Neuronal stem cell (in vitro differentiated cells): Measurements from ENCODE around the gene SPATA16.

Experiments
- DNase-seq: peaks from one replicate; pipeline ENCODE4 v3.0.0-alpha.2; 2013; ENCODE audit warnings: low spot score
- H2AFZ ChIP-seq: one replicate; pipeline ENCODE4 v1.6.1; 2013; ENCODE audit warnings: mild to moderate bottlenecking, low read length, inconsistent platforms
- H2AK5ac ChIP-seq: 2 replicates; pipeline ENCODE4 v1.6.1; 2013; ENCODE audit warnings: low read depth, mild to moderate bottlenecking, inconsistent platforms, low read length, moderate library complexity, mixed read lengths
- H2BK120ac ChIP-seq: 2 replicates; pipeline ENCODE4 v1.6.1; 2013; ENCODE audit warnings: low read depth, mild to moderate bottlenecking, inconsistent platforms, low read length, moderate library complexity, mixed read lengths
- H2BK12ac ChIP-seq: one replicate; pipeline ENCODE4 v1.6.1; 2013; ENCODE audit warnings: low read length, inconsistent platforms
- H2BK15ac ChIP-seq: 2 replicates; pipeline ENCODE4 v1.6.1; 2013; ENCODE audit warnings: mild to moderate bottlenecking, low read length, inconsistent platforms, mixed read lengths
- H2BK5ac ChIP-seq: one replicate; pipeline ENCODE4 v1.6.1; 2013; ENCODE audit warnings: inconsistent platforms, mild to moderate bottlenecking, low read length, moderate library complexity
- H3K14ac ChIP-seq: one replicate; pipeline ENCODE4 v1.6.1; 2013; ENCODE audit warnings: low read length, inconsistent platforms
- H3K18ac ChIP-seq: 2 replicates; pipeline ENCODE4 v1.6.1; 2013; ENCODE audit warnings: low read length, inconsistent platforms
- H3K23ac ChIP-seq: 2 replicates; pipeline ENCODE4 v1.6.1; 2013; ENCODE audit warnings: low read depth, mild to moderate bottlenecking, mixed read lengths, low read length, inconsistent platforms; ENCODE audit not compliant: poor library complexity
- H3K27ac ChIP-seq: replicated peaks from 3 replicates; pipeline ENCODE4 v1.5.1; 2013; ENCODE audit warnings: low read length, inconsistent platforms
- H3K27me3 ChIP-seq, 3 experiments: 2 replicates each; pipeline ENCODE4 v1.6.1; 2013; ENCODE audit warnings: low read length in 3 of 3, mild to moderate bottlenecking in 2 of 3, inconsistent platforms in 1 of 3, low read depth in 1 of 3, mixed read lengths in 1 of 3, moderate library complexity in 1 of 3; ENCODE audit not compliant: control insufficient read depth in 3 of 3, insufficient read depth in 3 of 3
- H3K36me3 ChIP-seq, 2 donors: replicated peaks in 1 of 2; 2 replicates each; pipeline ENCODE4 v1.6.1; 2013; ENCODE audit warnings: low read length in 2 of 2; ENCODE audit not compliant: control insufficient read depth in 2 of 2, insufficient read depth in 2 of 2
- H3K4ac ChIP-seq: 2 replicates; pipeline ENCODE4 v1.6.1; 2013; ENCODE audit warnings: inconsistent platforms, mild to moderate bottlenecking, low read length, moderate library complexity
- H3K4me1 ChIP-seq, 2 donors: 1 replicate in 1 of 2; 2 replicates in 1 of 2; pipeline ENCODE4 v1.6.1; 2013; ENCODE audit warnings: low read length in 2 of 2, low read depth in 1 of 2; ENCODE audit not compliant: control insufficient read depth in 2 of 2, insufficient read depth in 1 of 2
- H3K4me2 ChIP-seq: one replicate; pipeline ENCODE4 v1.6.1; 2013; ENCODE audit warnings: mild to moderate bottlenecking, low read length, inconsistent platforms; ENCODE audit not compliant: insufficient read depth, poor library complexity, severe bottlenecking
- H3K4me3 ChIP-seq, 2 donors: 2 replicates each; pipeline ENCODE4 v1.5.1; 2013; ENCODE audit warnings: low read length in 2 of 2, mild to moderate bottlenecking in 2 of 2, inconsistent platforms in 1 of 2, moderate library complexity in 1 of 2
- H3K79me1 ChIP-seq: one replicate; pipeline ENCODE4 v1.6.1; 2013; ENCODE audit warnings: low read depth, mild to moderate bottlenecking, inconsistent platforms, low read length, moderate library complexity
- H3K9ac ChIP-seq: one replicate; pipeline ENCODE4 v1.6.1; 2013; ENCODE audit warnings: mild to moderate bottlenecking, low read depth, low read length, inconsistent platforms; ENCODE audit not compliant: poor library complexity
- H3K9me3 ChIP-seq, 2 donors: replicated peaks in 1 of 2; 2 replicates each; pipeline versions ENCODE3 to v1.6.1; 2013; ENCODE audit warnings: low read length in 2 of 2, mild to moderate bottlenecking in 2 of 2, inconsistent platforms in 1 of 2, low read depth in 1 of 2, mixed read lengths in 1 of 2, moderate library complexity in 1 of 2; ENCODE audit not compliant: control insufficient read depth in 2 of 2, insufficient read depth in 1 of 2
- H4K8ac ChIP-seq: one replicate; pipeline ENCODE4 v1.6.1; 2013; ENCODE audit warnings: low read depth, mild to moderate bottlenecking, inconsistent platforms, low read length, moderate library complexity
- H4K91ac ChIP-seq: one replicate; pipeline ENCODE4 v1.6.1; 2013; ENCODE audit warnings: low read length, low read depth, mild to moderate bottlenecking, inconsistent platforms; ENCODE audit not compliant: poor library complexity
- WGBS, 2 donors: extraction: QIAGEN DNeasy Blood & Tissue Kit; methylation state at CpG; one replicate each; pipeline ENCODE4 v1.1.7; 2013; ENCODE audit warnings: missing lambda C conversion rate in 2 of 2, mixed read lengths in 1 of 2; ENCODE audit not compliant: insufficient read length in 2 of 2, insufficient replicate concordance in 1 of 2; ENCODE audit errors: extremely low coverage in 2 of 2; 5-methylcytosine and 5-hydroxymethylcytosine counted together

The SPATA16 gene

DNA sequence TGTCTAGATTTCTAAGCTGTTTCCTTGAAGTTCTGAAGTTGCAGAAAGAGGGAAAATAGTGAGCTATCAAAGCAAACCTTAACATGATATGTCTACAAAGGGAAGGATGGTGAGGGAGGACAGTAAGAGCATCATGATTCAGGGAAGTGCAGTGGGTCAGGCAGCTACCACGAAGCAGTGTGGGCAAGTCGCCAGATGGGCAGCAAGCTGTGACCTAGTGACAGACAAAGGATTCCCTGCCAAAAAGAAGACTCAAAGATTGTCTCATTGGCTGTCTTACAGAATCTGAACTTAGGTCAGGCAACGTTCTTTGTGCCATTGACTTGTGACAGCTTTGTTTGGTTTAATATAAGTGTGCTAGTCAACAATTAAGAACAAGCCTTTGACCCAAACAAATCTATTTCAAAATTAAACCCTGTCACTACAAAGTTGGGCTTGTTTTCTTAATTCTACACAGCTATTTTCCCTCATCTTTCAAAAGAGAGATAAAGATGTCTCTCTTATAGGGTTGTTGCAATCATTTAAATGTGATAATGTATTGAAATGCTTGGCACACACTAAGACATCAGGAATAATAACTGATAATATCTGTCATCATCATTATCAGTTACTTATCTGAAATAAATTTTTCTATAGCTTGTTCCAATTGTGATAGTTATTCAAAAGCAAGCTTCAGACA lies 237.3 kb downstream of the SPATA16 start:
- Histone ChIP-seq H3K9ac (no peak overlapping the region), H3K79me1 (no peaks in the 10 kb centered on the region), H3K18ac (no peak overlapping the region), H3K9me3 (peaks cover 0 to 2% of the 10 kb centered on the region in 2 donors), H3K4me2 (no peak overlapping the region), H3K27ac (no peak overlapping the region), H3K4me3 (no peak overlapping the region), H3K4ac (no peak overlapping the region), H2BK12ac (no peak overlapping the region), H2AFZ (no peak overlapping the region), H2BK120ac (no peak overlapping the region), H3K14ac (no peak overlapping the region), H3K23ac (no peak overlapping the region), H3K27me3 (no peaks in the 10 kb centered on the region), H2BK5ac (no peak overlapping the region), H2AK5ac (no peak overlapping the region), H3K4me1 (peaks cover 5 to 10% of the 10 kb centered on the region in 2 donors), H3K36me3 (no peaks in the 10 kb centered on the region), H4K8ac (no peak overlapping the region), H2BK15ac (no peak overlapping the region), H4K91ac (no peak overlapping the region)
- no CpG with 5 or more reads among the region's 3 CpGs for WGBS, 2 donors
- DNase-seq = no peak

DNA sequence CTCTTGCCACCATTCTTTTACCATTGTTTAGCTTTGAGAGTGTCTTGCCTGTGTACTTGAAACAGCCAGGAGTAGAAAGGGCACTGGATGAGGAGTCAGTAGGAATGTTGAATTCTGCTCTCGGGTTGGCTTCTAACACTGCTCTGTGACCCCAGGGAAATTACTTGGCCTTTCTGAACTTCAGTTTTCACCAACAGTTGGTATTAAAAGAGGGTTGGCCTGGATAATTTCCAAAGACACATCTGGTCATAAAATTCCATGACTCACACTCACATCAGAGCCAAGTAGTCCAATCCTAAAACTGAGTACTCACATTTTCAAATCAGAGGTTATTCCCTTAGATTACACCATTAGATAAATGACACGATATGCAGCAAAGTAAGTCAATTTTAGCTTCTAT lies 248.9 kb downstream of the SPATA16 start:
- Histone ChIP-seq H3K27ac (no peak overlapping the region), H2AK5ac (no peak overlapping the region), H2BK15ac (no peak overlapping the region), H2AFZ (no peak overlapping the region), H3K4ac (no peak overlapping the region), H2BK5ac (no peak overlapping the region), H2BK120ac (no peak overlapping the region), H2BK12ac (no peak overlapping the region), H3K18ac (no peak overlapping the region), H3K4me1 (no peaks in the 10 kb centered on the region), H4K8ac (no peak overlapping the region), H3K36me3 (no peaks in the 10 kb centered on the region), H4K91ac (no peak overlapping the region), H3K23ac (no peak overlapping the region), H3K79me1 (no peaks in the 10 kb centered on the region), H3K4me2 (no peak overlapping the region), H3K4me3 (no peak overlapping the region), H3K9me3 (peaks cover 0 to 4% of the 10 kb centered on the region in 2 donors), H3K27me3 (no peaks in the 10 kb centered on the region), H3K9ac (no peak overlapping the region), H3K14ac (no peak overlapping the region)
- no CpG with 5 or more reads among the region's 2 CpGs for WGBS, 2 donors
- no peak for DNase-seq

DNA sequence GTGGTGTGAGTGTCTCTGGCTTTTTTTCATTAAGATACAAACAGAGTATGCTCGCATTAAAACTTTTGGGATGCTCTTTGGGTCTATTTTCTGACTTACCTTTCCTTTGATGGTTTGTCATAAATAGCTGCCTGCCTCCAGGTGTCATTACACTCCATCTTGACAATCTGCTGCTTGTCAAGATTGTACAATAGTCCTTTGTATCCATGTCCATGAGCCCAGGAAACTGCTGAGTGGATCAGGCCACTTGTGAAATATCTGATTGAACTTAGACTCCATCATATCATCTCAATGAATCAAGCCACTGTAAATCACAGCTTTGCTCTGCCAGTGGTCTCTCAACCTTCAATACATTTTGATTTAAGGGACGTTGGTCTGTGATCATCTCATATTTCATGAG lies 255.3 kb downstream of the SPATA16 start:
- DNase-seq = no peak
- H3K27me3 ChIP-seq = no peaks in the 10 kb centered on the region
- H3K79me1 ChIP-seq = no peaks in the 10 kb centered on the region

DNA sequence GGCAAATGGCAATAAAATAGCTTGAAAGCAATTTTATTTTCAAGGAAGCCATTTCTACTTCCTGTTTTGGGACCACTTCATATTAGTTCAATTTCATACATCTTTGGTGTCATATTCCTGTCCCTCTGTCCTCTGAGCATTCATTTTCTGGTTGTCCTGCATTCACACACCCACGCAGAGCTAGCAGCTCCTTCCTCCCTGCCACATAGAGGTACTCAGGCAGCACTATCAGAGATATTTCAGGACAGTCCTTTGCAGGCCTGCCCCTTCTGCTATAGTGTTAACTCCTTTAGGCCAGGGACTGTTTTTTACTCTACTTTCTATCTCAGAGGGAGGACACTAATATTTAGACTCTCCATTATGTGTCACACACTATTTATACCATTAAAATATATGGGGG lies 258.5 kb downstream of the SPATA16 start:
- H3K79me1 ChIP-seq = no peaks in the 10 kb centered on the region
- no peak overlapping the region for H2AK5ac ChIP-seq
- H2BK12ac ChIP-seq = no peak overlapping the region
- H3K18ac ChIP-seq = no peak overlapping the region
- no peak overlapping the region for H3K4ac ChIP-seq
- H3K9me3 ChIP-seq = peaks cover 1 to 16% of the 10 kb centered on the region in 2 donors
- no peak overlapping the region for H3K4me3 ChIP-seq
- H3K27ac ChIP-seq = no peak overlapping the region
- no peak overlapping the region for H4K91ac ChIP-seq
- no peaks in the 10 kb centered on the region for H3K4me1 ChIP-seq
- H2BK5ac ChIP-seq = no peak overlapping the region
- WGBS, 2 donors = no CpG with 5 or more reads among the region's 1 CpG
- H3K14ac ChIP-seq = no peak overlapping the region
- no peaks in the 10 kb centered on the region for H3K27me3 ChIP-seq
- H2BK15ac ChIP-seq = no peak overlapping the region
- H3K9ac ChIP-seq = no peak overlapping the region
- DNase-seq = no peak
- H4K8ac ChIP-seq = no peak overlapping the region
- no peaks in the 10 kb centered on the region for H3K36me3 ChIP-seq
- no peak overlapping the region for H3K4me2 ChIP-seq
- H2AFZ ChIP-seq = no peak overlapping the region
- H2BK120ac ChIP-seq = no peak overlapping the region
- H3K23ac ChIP-seq = no peak overlapping the region

More for the DNA sequence above, 255.3 kb downstream of the SPATA16 start:
- Histone ChIP-seq H2BK12ac (no peak overlapping the region), H3K23ac (no peak overlapping the region), H2BK120ac (no peak overlapping the region), H3K4me3 (no peak overlapping the region), H3K4me1 (no peaks in the 10 kb centered on the region), H3K9me3 (peaks cover 1 to 4% of the 10 kb centered on the region in 2 donors), H2BK5ac (no peak overlapping the region), H2AK5ac (no peak overlapping the region), H4K91ac (no peak overlapping the region), H3K27ac (no peak overlapping the region), H2AFZ (no peak overlapping the region), H3K14ac (no peak overlapping the region), H3K4me2 (no peak overlapping the region), H3K9ac (no peak overlapping the region), H4K8ac (no peak overlapping the region), H2BK15ac (no peak overlapping the region), H3K4ac (no peak overlapping the region), H3K18ac (no peak overlapping the region), H3K36me3 (no peaks in the 10 kb centered on the region)
- no CpG with 5 or more reads among the region's 2 CpGs for WGBS, 2 donors
